PFSK-1 (cell line): Measurements from ENCODE around the gene IQGAP1.

ENCODE experiments used
- FOXP2 ChIP-seq: optimal IDR thresholded peaks from 2 replicates; pipeline ENCODE3; 2011; ENCODE audit warnings: borderline replicate concordance, control low read depth, inconsistent platforms; ENCODE audit not compliant: insufficient read depth; ENCODE audit errors: extremely low read length, extremely low read depth
- POLR2AphosphoS5 ChIP-seq: IDR thresholded peaks from 2 replicates; pipeline ENCODE4 v1.6.1; 2012; ENCODE audit warnings: low read depth, mild to moderate bottlenecking, control low read depth, low read length, moderate library complexity
- REST ChIP-seq, 2 experiments: IDR thresholded peaks; 2 replicates each; pipeline versions ENCODE4 v1.6.1 to v1.8.0; 2011 to 2012; ENCODE audit warnings: low read depth in 2 of 2, low read length in 2 of 2, control low read depth in 1 of 2, inconsistent platforms in 1 of 2, mild to moderate bottlenecking in 1 of 2, moderate library complexity in 1 of 2; ENCODE audit not compliant: insufficient read depth in 1 of 2
- SIN3A ChIP-seq: IDR thresholded peaks from 2 replicates; pipeline ENCODE4 v1.6.1; 2012; ENCODE audit warnings: mild to moderate bottlenecking, low read length, moderate library complexity, borderline replicate concordance; ENCODE audit not compliant: insufficient read depth
- TAF1 ChIP-seq: IDR thresholded peaks from 2 replicates; pipeline ENCODE4 v1.6.1; 2012; ENCODE audit warnings: low read length, control low read depth, borderline replicate concordance; ENCODE audit not compliant: insufficient read depth

Gene IQGAP1

GRCh38 chr15:90394748-90395442 is 6.9 kb downstream of the IQGAP1 start:
- TF ChIP-seq TAF1 (no peak), POLR2AphosphoS5 (no peak), FOXP2 (no peak), REST (IDR thresholded peaks at IDR 0.05; ENCODE audit: insufficient read depth in 1 of 2, low read depth in 2 of 2, low read length in 2 of 2) (no peak), SIN3A (no peak)

DNA sequence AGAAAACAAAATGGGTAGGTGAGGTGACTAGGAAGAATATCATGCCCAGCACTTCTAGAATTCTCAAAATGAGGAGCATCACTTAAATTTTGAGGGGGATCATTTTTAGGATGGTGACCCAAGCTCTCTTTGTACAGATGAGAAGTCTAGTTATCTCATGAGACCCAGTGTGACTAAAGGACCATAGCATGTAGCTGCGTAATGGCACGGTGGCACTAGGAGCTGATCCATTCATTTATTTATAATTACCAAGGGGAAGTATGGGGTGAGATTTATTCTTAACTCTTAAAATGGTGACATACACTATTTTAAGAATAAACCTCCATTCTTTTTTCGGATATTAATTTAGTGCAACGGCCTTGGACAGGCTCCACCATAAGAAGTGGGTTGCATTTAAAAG is 8.3 kb downstream of the IQGAP1 start:
- TF ChIP-seq POLR2AphosphoS5, result no peak
- TF ChIP-seq SIN3A, result no peak
- TF ChIP-seq FOXP2, result no peak
- no peak for TF ChIP-seq TAF1
- TF ChIP-seq REST (IDR thresholded peaks at IDR 0.05; ENCODE audit: insufficient read depth in 1 of 2, low read depth in 2 of 2, low read length in 2 of 2), result no peak

- TF ChIP-seq SIN3A, result no peak
- TF ChIP-seq REST (IDR thresholded peaks at IDR 0.05; ENCODE audit: insufficient read depth in 1 of 2, low read depth in 2 of 2, low read length in 2 of 2), result no peak
- no peak for TF ChIP-seq FOXP2
- no peak for TF ChIP-seq POLR2AphosphoS5
- no peak for TF ChIP-seq TAF1
Measured at GRCh38 chr15:90400005-90400758, 12.1 kb downstream of the IQGAP1 start.

DNA sequence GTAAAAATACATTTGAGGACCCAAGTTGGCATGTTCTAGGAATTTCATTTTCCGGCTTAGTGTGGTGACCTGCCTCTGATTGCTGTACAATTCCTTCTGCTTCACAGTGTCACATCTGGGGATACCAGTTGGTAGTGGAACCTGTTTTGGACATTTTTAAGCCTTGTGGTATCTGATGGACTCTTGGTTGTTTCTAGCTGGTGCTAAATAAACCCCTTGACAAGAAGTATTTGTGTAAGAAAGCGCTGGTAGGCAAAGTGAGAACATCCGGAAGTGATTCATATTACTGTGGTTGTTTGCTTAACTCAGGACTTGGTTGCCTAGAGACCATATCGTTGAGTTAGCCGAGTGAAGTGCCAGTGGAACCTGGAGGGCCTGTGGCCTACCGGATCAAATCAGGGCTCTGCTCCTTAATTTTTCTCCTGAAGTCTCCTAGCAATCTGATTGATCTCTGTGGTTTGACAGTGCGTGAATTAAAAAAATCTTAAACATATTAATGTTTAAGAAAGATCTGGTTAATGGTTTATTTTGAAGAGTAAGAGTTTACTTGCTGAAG is 12.8 kb downstream of the IQGAP1 start:
- peak; percentile 96; the same call in 1 of the 2 replicates for TF ChIP-seq SIN3A
- 0 out of 4 replicates have a peak, but pooled peaks of 1 of the 2 experiments have one; percentile 45 for TF ChIP-seq REST (IDR thresholded peaks at IDR 0.05; ENCODE audit: insufficient read depth in 1 of 2, low read depth in 2 of 2, low read length in 2 of 2)
- TF ChIP-seq POLR2AphosphoS5, result no peak
